CD4-positive, alpha-beta T cell treated with Interleukin-4 for 4 hours (primary cell): Measurements from ENCODE around the gene TTC27.
"Not testable (repeated sequence)": the region's sequence is repeated elsewhere in the genome, so short reads cannot be mapped to it uniquely, and the experiment has no call there.

ENCODE experiments used
- DNase-seq: peaks from one replicate; pipeline ENCODE4 v3.0.0-alpha.2; 2020

Gene TTC27

DNA sequence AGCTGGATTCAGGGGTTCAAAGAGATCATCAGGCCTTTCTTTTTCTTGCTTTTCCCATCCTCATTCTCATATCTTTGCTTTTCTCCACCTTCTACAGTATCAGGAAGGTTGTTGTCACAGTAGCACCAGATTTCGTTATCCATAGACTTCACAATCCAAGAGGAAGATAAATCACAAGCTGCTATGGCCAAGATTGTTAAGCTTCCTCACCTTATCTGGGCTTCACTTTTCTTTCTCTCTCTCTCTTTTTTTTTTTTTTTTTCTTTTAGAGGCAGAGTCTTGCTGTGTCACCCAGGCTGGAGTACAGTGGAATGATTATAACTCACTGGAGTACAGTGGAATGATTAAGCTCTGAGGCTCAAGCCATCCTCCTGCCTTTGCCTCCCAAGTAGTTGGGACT, 93.5 kb downstream of the TTC27 start:
- no peak for DNase-seq

DNA sequence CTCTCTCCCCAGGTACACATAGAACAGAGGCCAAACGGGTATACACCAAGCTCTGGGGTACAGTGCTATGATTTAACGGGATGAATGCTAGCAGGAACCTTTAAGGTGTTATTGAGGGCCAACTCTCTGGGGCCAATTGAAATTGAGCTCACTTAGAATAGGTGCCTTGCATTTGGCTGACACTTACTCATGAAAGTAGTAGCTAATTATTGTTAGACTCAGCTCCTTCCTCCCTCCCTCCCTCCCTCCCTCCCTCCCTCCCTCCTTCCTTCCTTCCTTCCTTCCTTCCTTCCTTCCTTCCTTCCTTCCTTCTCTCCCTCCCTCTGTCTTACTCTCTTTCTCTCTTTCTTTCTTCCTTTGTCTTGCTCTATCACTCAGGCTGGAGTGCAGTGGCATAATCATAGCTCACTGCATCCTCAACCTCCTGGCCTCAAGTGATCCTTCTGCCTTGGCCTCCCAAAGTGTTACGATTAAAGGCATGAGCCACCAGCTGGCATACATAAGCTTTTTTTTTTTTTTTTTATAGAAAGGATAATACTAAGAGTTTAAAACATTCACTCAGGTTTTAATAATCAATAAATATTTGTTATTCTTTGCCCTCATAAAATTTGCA, 95.7 kb downstream of the TTC27 start:
- DNase-seq, result no peak

DNA sequence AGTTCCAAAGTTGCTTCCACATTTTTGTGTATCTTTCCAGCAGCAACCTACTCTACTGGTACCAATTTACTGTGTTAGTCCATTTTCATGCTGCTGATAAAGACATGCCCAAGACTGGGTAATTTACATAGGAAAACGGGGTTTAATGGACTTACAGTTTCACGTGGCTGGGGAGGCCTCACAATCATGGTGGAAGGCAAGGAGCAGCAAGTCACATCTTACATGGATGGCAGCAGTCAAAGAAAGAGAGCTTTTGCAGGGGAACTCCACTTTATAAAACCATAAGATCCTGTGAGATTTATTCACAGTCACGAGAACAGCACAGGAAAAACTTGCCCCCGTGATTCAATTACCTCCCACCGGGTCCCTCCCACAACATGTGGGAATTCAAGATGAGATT, 98.8 kb downstream of the TTC27 start:
- not testable (repeated sequence) for DNase-seq

DNA sequence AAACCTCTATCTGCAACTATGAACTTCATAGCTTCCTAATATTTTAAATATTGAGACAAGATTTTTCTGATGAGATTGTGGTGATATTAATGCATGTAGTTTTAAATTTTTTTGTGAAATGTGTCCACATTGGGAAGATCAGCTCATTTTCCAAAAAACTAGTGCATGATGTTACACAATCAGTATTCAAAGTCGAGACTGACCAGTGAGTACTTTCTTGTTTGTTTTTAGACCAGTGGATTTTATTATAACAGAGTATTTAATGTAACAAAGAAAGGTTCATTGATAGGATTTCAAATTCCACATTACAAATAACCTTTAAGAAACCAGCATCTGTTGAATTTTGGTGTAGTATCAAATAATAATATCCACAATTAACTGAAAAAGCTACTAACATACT, 99.3 kb downstream of the TTC27 start:
- no peak for DNase-seq

DNA sequence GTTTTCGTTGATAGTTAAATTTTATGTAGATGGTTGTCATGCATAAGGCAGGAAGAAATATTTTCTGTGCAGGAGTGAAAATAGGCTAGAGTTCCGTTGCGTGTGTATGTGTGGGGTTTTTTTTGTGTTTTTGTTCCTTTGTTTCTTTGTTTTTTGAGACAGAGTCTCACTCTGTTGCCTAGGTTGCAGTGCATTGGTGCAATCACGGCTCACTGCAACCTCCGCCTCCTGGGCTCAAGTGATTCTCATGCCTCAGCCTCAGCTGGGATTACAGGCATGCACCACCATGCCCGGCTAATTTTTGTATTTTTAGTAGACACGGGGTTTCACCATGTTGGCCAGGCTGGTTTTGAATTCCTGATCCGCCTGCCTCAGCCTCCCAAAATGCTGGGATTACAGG, 103.1 kb downstream of the TTC27 start:
- not testable (repeated sequence) for DNase-seq

DNA sequence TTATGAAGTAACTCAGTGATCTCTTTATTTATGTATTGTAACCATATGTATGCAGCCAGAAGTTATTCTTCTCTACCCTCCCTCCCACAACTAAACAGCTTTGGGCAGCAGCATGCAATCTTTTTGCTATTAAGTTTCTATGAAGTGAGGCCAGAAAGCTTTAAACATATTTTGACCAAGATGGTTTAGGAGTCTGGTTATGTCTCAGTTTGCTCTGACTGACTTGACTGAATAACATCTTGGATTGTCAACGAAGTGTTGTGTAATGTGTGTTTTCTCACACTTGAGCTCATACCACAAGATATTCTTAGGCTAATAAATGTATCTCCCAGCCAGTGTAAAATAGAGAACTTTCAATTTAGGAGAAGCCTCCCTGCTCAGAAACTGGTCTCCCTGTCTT, 104.3 kb downstream of the TTC27 start:
- DNase-seq, result no peak

DNA sequence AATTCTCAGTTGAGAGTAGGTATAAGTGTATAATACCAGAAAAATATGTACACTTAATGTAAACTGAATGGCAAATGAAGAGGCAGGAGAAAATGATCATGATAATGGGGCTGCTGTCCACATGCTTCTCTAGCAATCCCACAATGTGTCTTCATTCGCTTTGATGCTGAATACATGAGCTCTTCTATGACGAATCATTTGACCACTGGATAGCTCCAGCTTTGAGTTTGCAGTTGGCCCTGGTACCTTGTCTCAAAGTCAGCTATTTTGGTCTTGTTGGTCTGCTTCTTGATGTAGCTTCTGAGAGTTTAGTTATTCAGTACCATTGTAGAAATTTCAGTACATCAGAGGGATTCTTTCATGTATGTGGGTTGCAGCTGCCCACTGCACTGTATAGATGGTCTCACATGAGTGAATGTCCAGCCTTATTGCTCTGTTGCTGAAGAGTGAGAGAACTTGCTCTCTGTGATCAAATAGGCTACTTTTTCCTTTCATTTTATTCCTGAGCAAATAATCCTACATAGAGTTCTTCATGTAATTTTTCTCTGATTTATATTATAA, 105.1 kb downstream of the TTC27 start:
- no peak for DNase-seq

DNA sequence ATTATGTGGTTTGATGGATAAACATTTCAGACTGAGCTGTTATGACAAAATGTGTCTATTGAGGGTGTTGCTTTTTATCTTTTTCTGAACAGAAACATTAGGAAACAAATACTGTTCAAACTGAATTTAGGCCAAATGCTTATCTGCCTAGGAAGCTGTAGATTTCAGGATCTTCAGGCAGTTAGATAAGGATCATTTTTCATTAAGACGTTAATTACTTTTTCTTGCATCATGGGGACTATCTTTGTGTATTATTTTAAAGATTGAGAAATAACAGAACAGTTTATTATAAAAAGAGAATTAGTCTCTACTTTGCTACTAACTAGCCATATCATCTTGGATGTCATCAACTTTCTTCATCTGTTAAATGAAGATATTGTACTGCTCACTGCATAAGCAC, 107.5 kb downstream of the TTC27 start:
- no peak for DNase-seq

DNA sequence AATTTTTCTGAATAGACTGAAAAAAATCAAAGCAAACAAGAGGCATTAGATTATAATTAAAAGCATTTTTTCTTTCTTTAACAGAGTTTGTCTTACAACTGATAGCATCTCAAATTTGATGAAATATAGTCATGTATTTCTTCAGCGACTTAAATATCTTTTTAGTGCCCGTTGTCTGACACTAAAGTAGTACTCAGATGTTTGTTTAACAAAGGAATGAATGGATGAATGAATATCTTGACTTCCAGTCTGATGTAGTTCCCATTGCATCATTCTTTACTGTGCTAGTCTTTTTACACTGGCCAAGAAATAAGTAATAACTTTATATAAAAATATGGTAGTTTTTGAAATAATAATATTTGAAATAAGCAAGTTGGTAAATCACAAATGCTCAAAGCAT, 111.1 kb downstream of the TTC27 start:
- no peak for DNase-seq

DNA sequence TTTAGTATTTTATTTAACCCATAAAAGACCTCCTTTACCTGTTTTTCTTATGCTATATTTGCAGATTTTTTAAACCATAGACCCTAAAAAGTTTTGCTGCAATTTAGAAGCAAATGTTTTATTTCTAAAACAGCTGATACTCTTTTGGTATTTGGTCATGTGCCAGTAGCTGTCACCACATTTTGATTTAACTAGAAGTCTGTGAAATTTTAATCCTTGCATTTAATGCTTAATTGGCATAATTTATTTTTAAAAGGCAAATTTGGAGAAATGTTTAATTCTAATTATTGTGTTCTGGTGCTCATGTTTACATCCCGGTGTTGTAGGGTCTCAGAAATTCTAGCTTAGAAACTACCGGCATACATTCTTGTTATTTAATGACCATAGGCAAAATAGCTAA, 111.8 kb downstream of the TTC27 start:
- DNase-seq, result no peak

DNA sequence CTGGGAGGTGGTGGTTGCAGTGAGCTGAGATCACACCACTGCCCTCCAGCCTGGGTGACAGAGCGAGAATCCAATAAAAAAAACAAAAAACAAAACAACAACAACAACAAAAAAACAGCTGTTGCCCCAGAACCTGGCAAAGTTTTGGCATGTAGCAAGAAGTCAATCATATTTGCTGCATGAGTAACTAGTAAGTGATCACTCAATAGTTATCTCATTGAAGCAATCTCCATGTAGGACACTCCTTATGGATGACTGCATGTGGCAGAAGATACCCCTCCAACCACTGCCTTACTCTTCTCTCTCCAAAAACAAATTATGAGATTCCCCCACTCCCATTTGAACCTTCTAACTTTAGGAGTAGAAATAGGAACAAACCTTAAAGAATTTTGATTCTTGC, 113.7 kb downstream of the TTC27 start:
- no peak for DNase-seq

DNA sequence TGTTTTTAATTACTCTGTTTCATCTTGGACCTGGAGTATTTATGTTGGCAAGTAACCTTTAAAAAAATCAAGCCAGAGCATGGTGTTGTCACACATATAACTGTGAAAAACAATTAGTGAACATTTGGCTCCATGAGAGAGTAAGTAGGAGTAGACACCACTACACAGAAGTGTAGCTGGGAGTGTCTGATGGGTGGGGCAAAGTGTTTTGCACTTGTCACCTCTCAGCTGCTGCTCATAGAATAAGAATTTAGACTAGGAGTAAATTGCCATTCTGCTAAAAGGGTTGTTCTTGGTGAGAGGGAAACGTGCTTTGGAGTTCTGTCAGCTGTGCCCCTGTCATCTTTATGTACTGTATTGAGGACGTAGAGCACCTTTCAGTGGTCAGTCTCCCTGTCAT, 114.5 kb downstream of the TTC27 start:
- no peak for DNase-seq

DNA sequence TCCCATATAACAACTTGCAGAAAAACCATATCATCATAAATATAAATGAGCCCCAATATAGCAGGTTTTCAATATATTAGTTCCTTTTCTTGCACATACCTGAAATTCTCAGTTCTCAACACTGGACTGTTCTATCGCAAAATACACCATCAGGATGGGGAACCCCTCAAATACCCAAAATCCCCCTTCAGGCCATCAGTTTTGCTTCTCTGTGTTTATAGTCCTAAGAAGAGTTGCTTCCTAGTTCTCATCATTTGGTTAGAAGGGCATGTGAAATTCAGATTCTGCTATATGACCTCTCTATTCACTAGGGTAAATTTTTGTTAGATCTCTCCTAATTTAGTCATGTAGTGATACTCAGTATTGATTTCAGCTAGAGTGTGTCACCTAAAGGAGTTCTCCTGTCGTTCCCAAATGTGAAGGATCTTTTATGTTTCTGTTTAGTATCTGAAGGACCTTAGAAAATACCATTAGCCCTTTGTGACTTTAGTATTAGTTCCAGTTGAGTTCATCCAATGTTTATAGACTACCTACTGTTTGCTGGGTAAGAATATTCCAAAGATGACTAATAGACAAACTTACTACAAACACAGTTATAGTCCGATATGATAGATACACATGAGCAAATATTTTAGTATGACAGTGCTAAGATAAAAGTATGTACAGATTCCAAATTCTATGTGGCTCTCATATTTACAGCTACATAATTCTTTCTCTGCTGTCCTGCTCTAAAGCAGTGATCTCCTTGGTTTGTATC, 115.8 kb downstream of the TTC27 start:
- DNase-seq, result no peak

DNA sequence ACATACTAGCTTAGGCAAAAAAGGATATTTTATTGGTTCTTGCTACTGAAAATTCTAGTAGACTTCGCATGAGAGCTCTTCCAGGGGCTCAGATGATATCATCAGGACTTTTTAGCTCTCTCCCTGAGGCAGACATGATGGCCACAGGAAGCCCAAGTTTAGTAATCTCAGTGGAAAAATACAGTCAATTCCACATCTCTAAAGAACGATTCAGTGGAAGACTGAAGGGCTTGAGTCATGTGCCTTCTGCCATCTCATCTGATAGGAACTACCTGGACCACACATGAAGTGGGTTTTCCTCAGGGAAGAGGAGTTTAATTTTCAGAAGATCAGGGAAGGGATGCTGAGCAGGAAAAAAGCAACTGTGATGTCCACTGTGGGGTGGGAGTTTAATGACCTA, 117.3 kb downstream of the TTC27 start:
- DNase-seq, result no peak

DNA sequence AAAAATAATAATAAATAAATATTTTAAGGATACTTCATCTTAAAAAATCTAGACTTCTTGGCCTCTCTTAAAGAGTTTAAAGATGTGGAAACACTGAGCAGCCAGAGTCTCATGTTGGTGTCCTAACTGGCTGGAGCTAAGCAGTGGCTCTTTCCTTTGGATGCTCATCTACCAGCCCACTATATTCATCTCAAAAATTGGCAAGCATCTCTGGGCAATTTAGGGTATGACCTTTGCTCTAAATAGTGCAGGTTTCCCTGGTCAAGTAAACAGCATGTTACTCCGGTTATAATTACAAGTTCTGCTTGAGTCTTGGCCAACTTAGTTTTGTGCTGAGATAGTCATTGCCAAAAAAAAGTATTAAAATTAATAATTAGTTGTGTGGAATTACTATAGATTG, 117.8 kb downstream of the TTC27 start:
- DNase-seq, result no peak

DNA sequence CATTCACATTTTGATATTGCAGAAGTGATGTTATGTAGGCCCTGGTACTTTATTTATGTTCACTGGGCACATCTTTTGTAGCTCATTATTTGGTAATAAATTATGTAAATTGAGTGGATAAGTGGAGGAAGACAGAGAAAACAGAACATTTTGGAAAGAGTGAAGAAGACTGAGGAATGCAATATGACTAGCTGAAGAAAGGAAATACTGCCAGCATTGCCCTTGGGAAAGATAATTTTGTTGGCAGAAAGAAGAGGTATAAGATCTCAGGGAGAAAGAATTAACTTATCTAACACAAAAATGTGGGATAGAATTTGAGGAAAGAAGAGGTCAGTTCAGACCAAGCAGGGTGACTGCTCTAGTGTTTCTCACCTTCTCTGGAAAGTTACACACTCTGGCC, 118.8 kb downstream of the TTC27 start:
- no peak for DNase-seq

DNA sequence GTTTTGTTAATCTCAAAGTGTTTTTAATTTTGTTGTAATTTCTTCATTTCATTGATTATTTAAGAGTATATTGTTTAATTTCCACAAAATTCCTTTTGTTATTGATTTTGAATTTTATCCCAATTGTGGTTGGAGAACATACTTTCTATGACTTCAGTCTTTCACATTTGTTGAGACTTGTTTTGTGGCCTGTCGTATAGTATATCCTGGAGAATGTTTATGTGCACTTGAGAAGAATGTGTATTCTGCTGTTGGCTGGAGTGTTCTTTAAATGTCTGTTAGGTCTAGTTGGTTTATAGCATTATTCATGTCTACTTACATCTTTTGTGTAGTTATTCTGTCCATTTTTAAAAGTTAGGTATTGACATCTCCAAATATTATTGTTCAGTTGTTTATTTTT, 120.3 kb downstream of the TTC27 start:
- no peak for DNase-seq

DNA sequence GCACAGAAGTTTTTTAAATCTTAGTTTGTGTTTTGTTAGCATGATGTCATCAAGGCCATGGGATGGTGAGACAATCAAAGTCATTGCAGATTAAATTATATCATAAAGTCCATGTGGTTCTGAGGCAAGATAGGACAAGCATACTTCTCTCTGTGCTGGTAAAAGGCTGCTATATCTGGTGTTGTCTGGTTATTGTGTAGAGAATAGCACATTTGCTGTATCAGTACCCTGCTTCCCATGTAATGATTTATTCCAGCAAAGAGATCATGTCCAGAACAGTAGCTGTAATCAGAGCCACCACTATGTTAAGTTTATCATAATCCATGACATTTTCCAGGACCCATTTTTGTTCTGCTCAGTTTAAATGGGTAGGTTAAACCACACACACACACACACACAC, 123.0 kb downstream of the TTC27 start:
- no peak for DNase-seq

DNA sequence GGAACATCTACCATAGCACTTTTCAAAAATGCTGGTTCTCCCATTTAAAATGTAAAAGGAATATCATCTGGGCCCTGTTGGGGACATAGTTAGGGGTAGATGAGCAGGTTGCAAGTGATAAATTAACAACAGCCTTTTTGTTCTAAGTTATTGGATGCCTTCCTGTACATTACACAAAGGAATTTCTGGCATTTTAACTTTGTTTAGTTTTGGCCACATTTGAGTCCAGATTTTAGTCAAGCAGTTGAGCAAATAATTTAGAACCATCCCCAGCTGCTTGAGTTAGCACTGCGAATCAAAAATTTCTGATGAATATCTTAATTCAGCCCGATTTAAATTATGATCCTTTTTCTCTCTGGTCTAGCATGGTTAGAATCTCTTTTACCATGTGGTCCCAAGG, 124.4 kb downstream of the TTC27 start:
- no peak for DNase-seq

DNA sequence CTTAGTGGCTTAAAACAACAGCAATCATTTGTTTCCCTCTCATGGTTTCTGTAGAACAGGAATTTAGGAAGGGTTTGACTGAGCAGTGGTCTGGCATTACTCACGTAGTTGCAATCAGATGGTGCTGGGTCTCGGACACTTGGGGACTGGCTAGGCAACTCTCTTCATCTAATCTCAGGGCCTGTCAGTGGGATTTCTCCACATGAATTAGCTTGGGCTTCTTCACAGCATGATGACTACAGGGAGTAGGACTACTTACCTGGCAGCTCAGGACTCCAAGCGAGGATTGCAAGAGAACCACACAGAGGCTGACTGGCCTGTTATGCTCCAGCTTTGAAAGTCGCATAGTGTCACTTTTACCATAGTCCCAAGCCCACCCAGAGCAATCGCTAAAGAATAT, 125.1 kb downstream of the TTC27 start:
- DNase-seq, result no peak

DNA sequence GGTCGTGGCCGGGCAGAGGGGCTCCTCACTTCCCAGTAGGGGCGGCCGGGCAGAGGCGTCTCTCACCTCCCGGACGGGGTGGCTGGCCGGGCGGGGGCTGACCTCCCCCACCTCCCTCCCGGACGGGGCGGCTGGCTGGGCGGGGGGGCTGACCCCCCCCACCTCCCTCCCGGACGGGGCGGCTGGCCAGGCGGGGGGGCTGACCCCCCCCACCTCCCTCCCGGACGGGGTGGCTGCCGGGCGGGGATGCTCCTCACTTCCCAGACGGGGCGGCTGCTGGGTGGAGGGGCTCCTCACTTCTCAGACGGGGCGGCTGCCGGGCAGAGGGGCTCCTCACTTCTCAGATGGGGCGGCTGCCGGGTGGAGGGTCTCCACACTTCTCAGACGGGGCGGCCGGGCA, 126.8 kb downstream of the TTC27 start:
- not testable (repeated sequence) for DNase-seq

DNA sequence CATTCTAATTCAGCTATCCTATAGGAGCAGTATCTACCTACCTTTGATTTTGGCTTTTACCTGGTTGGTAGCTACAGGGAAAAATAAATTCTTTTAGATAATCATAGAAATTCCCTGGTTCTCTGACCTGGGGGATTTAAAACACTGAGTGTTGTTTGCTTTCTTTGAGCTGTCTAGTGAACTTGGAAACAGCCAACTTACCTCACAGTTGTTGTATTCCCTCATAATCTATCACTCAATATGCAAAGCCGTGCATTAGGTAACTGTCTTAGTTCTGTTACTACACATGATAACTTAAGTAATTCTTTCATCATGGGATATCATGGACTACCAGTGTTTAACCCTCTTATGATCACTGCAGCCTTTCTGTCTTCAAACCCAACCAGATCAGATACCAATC, 127.8 kb downstream of the TTC27 start:
- DNase-seq, result no peak

DNA sequence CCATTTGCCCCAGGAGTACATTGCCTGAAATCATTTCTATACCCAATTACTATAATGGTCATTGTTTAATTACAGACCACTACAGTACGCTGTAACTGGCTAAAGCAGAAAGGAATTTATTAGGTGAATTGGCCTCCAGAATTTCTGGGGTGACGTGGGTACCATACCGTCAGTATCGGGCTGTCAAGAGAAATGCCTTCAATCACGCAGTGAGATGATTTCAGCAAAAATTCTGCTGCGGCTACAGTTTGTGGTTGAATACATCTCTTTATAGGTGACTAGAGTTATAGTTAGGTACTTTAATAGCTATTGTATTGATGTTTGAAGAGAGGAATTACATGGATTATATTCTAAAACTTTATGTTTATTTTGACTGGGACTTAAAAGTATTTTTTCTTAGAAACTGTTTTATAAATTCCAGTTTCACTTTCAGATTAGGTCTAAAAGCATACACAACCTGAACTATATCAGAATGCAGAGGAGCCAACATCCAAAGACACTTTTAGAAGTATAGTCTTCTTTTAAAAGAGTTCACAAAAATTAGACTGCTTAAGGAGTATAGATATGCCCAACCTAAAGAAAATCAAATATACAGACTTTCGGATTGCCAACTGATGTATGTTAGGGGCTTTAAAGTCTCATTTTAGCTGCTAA, 128.4 kb downstream of the TTC27 start:
- DNase-seq, result peak; percentile 11

DNA sequence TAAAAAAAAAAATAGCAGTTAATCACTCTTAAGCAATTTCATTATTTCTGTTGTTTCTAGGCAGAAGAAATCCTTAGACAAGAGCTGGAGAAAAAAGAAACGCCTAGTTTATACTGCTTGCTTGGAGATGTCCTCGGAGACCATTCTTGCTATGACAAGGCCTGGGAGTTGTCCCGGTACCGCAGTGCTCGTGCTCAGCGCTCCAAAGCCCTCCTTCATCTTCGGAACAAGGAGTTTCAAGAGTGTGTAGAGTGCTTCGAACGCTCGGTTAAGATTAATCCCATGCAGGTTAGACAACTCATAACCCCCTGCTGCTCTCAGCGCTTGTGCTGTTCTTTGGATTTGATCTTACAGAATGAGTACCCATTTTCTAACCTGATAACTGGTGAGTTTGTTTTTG, 130.4 kb downstream of the TTC27 start:
- DNase-seq, result no peak
